Fibroblast of pulmonary artery (primary cell): ENCODE data around the gene CD4.
A peak's percentile ranks its signal among the peaks of the same experiment; 100 is the strongest.

Source experiments
- DNase-seq: peaks from one replicate; pipeline ENCODE4 v3.0.0-alpha.2; 2010; ENCODE audit warnings: low read depth
- H3K4me3 ChIP-seq: replicated peaks from 2 replicates; pipeline ENCODE4 v1.5.1; 2011; ENCODE audit warnings: low read depth, mild to moderate bottlenecking, control low read depth, low read length, moderate library complexity
- CTCF ChIP-seq: IDR thresholded peaks from 2 replicates; pipeline ENCODE4 v1.5.1; 2011; ENCODE audit warnings: mild to moderate bottlenecking, control low read depth, low read length, inconsistent platforms; ENCODE audit errors: missing control alignments

Gene CD4

GRCh38 chr12:6758506-6759095, 30.7 kb upstream of the CD4 start:
- DNase-seq = no peak
- H3K4me3 ChIP-seq = no peak overlapping the region
- TF ChIP-seq CTCF = no peak

- TF ChIP-seq CTCF = no peak
- H3K4me3 ChIP-seq = no peak overlapping the region
- no peak for DNase-seq
Measured at GRCh38 chr12:6759741-6760140, 29.6 kb upstream of the CD4 start.

GRCh38 chr12:6763380-6763779, 25.9 kb upstream of the CD4 start:
- DNase-seq = no peak
- no peak for TF ChIP-seq CTCF
- H3K4me3 ChIP-seq = peak overlapping the region; percentile 23

- DNase-seq = peak; percentile 100
- no peak for TF ChIP-seq CTCF
- peak overlapping the region; percentile 23 for H3K4me3 ChIP-seq
Measured at GRCh38 chr12:6764011-6764828, 25.1 kb upstream of the CD4 start.

GRCh38 chr12:6765048-6765633, 24.2 kb upstream of the CD4 start:
- no peak for TF ChIP-seq CTCF
- peak overlapping the region; percentile 91 for H3K4me3 ChIP-seq
- DNase-seq = no peak

GRCh38 chr12:6765634-6766581, 23.4 kb upstream of the CD4 start, which contains the start of gene PTMS:
Gene PTMS (plus strand): TSS chr12:6766363. CDS start chr12:6766706, 343 bp downstream.
- H3K4me3 ChIP-seq = peak within 1 kb of the TSS; percentile 91
- peak; percentile 95 for DNase-seq
- TF ChIP-seq CTCF = no peak
